Measurements from ENCODE around the gene OLFML3.

DNA sequence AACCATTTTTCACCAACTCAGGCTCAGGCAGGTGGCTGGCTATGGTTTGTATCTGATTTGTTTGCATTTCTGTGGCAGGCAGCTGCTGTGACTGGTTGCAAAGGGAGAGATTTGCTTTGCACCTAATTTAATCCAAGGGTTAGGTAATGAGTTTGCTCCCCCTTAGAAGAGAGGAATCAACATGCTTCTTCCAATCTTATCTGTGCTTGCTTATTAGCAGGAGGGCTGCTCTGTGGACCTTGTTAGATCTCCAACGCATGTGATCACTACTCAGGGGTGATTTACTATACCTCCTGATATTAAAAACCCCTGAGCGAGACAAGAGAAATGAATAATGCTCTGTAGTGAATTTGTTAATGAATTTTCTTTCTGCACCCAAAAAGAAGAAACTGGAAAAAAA lies 20.5 kb downstream of the OLFML3 start:
- no peak for TF ChIP-seq POLR2A (IDR thresholded peaks at IDR 0.05; ENCODE audit: low read length)
- TF ChIP-seq GATA1 (IDR thresholded peaks at IDR 0.05; ENCODE audit: low read depth, low read length), result no peak
